H1 (cell line): ENCODE data around the gene AGAP1. TPM values are rescaled to one million over a fixed set of nuclear protein-coding genes. Genes with fewer than 3 reads are reported as not detected.

Experiments used
- CTCF ChIA-PET: fragments of 300-600 bp; sonication (Branson Sonifier 250); formaldehyde crosslinking; loops from one replicate; lab custom pipeline; 2021; ENCODE audit not compliant: partially characterized antibody; lab: Charles Lee
- POLR2A ChIA-PET: fragments of 300-600 bp; sonication (Branson Sonifier 250); formaldehyde crosslinking; loops from one replicate; lab custom pipeline; 2021; ENCODE audit warnings: inconsistent platforms; ENCODE audit not compliant: partially characterized antibody; lab: Charles Lee
- DNase-seq, 2 experiments: peaks; one replicate each; pipeline versions ENCODE4 v3.0.0 to v3.0.0-alpha.2; 2010 to 2022; ENCODE audit warnings: low spot score in 2 of 2, low read depth in 1 of 2, mixed read lengths in 1 of 2
- FAIRE-seq: peaks from 2 replicates; lab custom pipeline; 2011; peaks lifted over from hg19 to GRCh38; lab: Jason Lieb, UNC
- H2AFZ ChIP-seq: 2 replicates; pipeline ENCODE4 v1.8.1; 2012; ENCODE audit warnings: low read length, inconsistent platforms
- H2AK5ac ChIP-seq: 2 replicates; pipeline ENCODE4 v1.6.1; 2013; ENCODE audit warnings: low read depth, low read length
- H2BK120ac ChIP-seq: replicated peaks from 2 replicates; pipeline ENCODE3; 2013; ENCODE audit warnings: low read depth, low read length, inconsistent platforms
- H2BK12ac ChIP-seq: 2 replicates; pipeline ENCODE4 v1.6.1; 2013; ENCODE audit warnings: low read depth, low read length
- H2BK15ac ChIP-seq: 2 replicates; pipeline ENCODE4 v1.6.1; 2013; ENCODE audit warnings: low read length
- H2BK20ac ChIP-seq: 2 replicates; pipeline ENCODE4 v1.6.1; 2013; ENCODE audit warnings: low read length
- H2BK5ac ChIP-seq: 2 replicates; pipeline ENCODE4 v1.6.1; 2013; ENCODE audit warnings: low read depth, low read length
- H3K14ac ChIP-seq: 2 replicates; pipeline ENCODE4 v1.6.1; 2013; ENCODE audit warnings: inconsistent platforms; ENCODE audit not compliant: insufficient read length
- H3K18ac ChIP-seq: 2 replicates; pipeline ENCODE4 v1.6.1; 2013; ENCODE audit warnings: low read length; ENCODE audit errors: extremely low read depth
- H3K23ac ChIP-seq: 2 replicates; pipeline ENCODE4 v1.6.1; 2013; ENCODE audit warnings: inconsistent platforms; ENCODE audit not compliant: insufficient read length
- H3K23me2 ChIP-seq: 2 replicates; pipeline ENCODE4 v1.6.1; 2013; ENCODE audit warnings: low read depth, low read length
- H3K27ac ChIP-seq: 2 replicates; pipeline ENCODE4 v1.6.1; 2011; ENCODE audit warnings: low read depth, low read length, inconsistent platforms
- H3K27me3 ChIP-seq, 4 experiments: replicated peaks in 1 of 4; 1 replicate in 1 of 4; 2 replicates in 3 of 4; pipeline versions ENCODE4 v1.6.1 to v1.8.1; 2011 to 2013; ENCODE audit warnings: low read length in 3 of 4, mild to moderate bottlenecking in 3 of 4, inconsistent platforms in 2 of 4, mixed read lengths in 2 of 4, moderate library complexity in 1 of 4; ENCODE audit not compliant: control insufficient read depth in 3 of 4, insufficient read depth in 3 of 4; ENCODE audit errors: extremely low read depth in 1 of 4
- H3K36me3 ChIP-seq, 4 experiments: 2 replicates each; pipeline versions ENCODE4 v1.6.1 to v1.8.1; 2011 to 2013; ENCODE audit warnings: mild to moderate bottlenecking in 4 of 4, low read length in 3 of 4, moderate library complexity in 2 of 4, control low read depth in 1 of 4, inconsistent platforms in 1 of 4; ENCODE audit not compliant: insufficient read depth in 4 of 4, control insufficient read depth in 2 of 4
- H3K4ac ChIP-seq: replicated peaks from 2 replicates; pipeline ENCODE3; 2013; ENCODE audit warnings: low read length, low read depth, mixed read lengths, inconsistent platforms; ENCODE audit not compliant: insufficient read length
- H3K4me1 ChIP-seq, 4 experiments: replicated peaks in 1 of 4; 1 replicate in 1 of 4; 2 replicates in 3 of 4; pipeline versions ENCODE4 v1.6.1 to v1.8.1; 2011 to 2013; ENCODE audit warnings: low read length in 3 of 4, inconsistent platforms in 2 of 4, mixed read lengths in 1 of 4; ENCODE audit not compliant: insufficient read depth in 4 of 4, control insufficient read depth in 3 of 4
- H3K4me2 ChIP-seq, 2 experiments: 2 replicates each; pipeline versions ENCODE4 v1.6.1 to v1.8.1; 2011 to 2013; ENCODE audit warnings: low read depth in 2 of 2, low read length in 2 of 2, control low read depth in 1 of 2, inconsistent platforms in 1 of 2, mild to moderate bottlenecking in 1 of 2; ENCODE audit not compliant: insufficient read depth in 1 of 2
- H3K4me3 ChIP-seq, 4 experiments: fragments of 200-600, 300-600 bp in 1 of 4; sonication (generic), shearing (Covaris generic), sonication (Bioruptor Twin) in 1 of 4; 2 replicates each; pipeline versions ENCODE4 v1.5.1 to v1.8.1; 2011 to 2016; ENCODE audit warnings: low read length in 4 of 4, low read depth in 3 of 4, control low read depth in 2 of 4, inconsistent platforms in 2 of 4, mild to moderate bottlenecking in 2 of 4, mixed read lengths in 1 of 4, moderate library complexity in 1 of 4; ENCODE audit not compliant: insufficient read depth in 2 of 4; ENCODE audit errors: extremely low read depth in 1 of 4
- H3K56ac ChIP-seq: replicated peaks from 2 replicates; pipeline ENCODE3; 2013; ENCODE audit warnings: low read depth, mild to moderate bottlenecking, mixed read lengths, low read length, inconsistent platforms; ENCODE audit not compliant: insufficient read length
- H3K79me1 ChIP-seq: 2 replicates; pipeline ENCODE4 v1.6.1; 2013; ENCODE audit warnings: low read depth, low read length, control low read depth
- H3K79me2 ChIP-seq, 2 experiments: 2 replicates each; pipeline versions ENCODE4 v1.6.1 to v1.8.1; 2012 to 2013; ENCODE audit warnings: low read length in 2 of 2, mild to moderate bottlenecking in 2 of 2, inconsistent platforms in 1 of 2; ENCODE audit not compliant: insufficient read depth in 2 of 2, control insufficient read depth in 1 of 2
- H3K9ac ChIP-seq, 4 experiments: replicated peaks in 1 of 4; 1 replicate in 1 of 4; 2 replicates in 3 of 4; pipeline versions ENCODE4 v1.6.1 to v1.8.1; 2011 to 2013; ENCODE audit warnings: low read depth in 3 of 4, low read length in 3 of 4, control low read depth in 2 of 4, mild to moderate bottlenecking in 2 of 4, moderate library complexity in 2 of 4, inconsistent platforms in 1 of 4; ENCODE audit errors: extremely low read depth in 1 of 4
- H3K9me3 ChIP-seq, 2 experiments: 2 replicates each; pipeline versions ENCODE4 v1.6.1 to v1.8.1; 2012 to 2013; ENCODE audit warnings: mild to moderate bottlenecking in 2 of 2, moderate library complexity in 2 of 2, control low read depth in 1 of 2, inconsistent platforms in 1 of 2, low read depth in 1 of 2, low read length in 1 of 2, mixed read lengths in 1 of 2; ENCODE audit not compliant: insufficient read depth in 2 of 2
- H4K20me1 ChIP-seq, 2 experiments: replicated peaks in 1 of 2; 2 replicates each; pipeline versions ENCODE3 to v1.8.1; 2011 to 2013; ENCODE audit warnings: inconsistent platforms in 2 of 2, low read length in 2 of 2, mild to moderate bottlenecking in 1 of 2; ENCODE audit not compliant: insufficient read depth in 2 of 2, control insufficient read depth in 1 of 2
- H4K5ac ChIP-seq: 2 replicates; pipeline ENCODE4 v1.6.1; 2013; ENCODE audit warnings: low read length, low read depth, mixed read lengths, inconsistent platforms; ENCODE audit not compliant: insufficient read length
- H4K8ac ChIP-seq: 2 replicates; pipeline ENCODE4 v1.8.0; 2013; ENCODE audit warnings: mild to moderate bottlenecking, moderate library complexity, low read length, inconsistent platforms; ENCODE audit not compliant: insufficient read depth; ENCODE audit errors: extremely low read depth
- H4K91ac ChIP-seq: replicated peaks from 2 replicates; pipeline ENCODE3; 2013; ENCODE audit warnings: low read length, mixed read lengths, inconsistent platforms; ENCODE audit not compliant: insufficient read length
- BACH1 ChIP-seq: IDR thresholded peaks from 2 replicates; pipeline ENCODE4 v1.6.1; 2012; ENCODE audit warnings: low read length, improper control_type of control experiment
- WGBS, 2 experiments: shearing (Covaris generic) in 1 of 2; methylation state at CpG; one replicate each; pipeline versions ENCODE4 v1.1.6 to v1.1.7; 2013 to 2015; ENCODE audit warnings: low lambda C conversion rate in 2 of 2, mixed read lengths in 2 of 2, inconsistent platforms in 1 of 2, low coverage in 1 of 2, missing lambda C conversion rate in 1 of 2; ENCODE audit not compliant: insufficient replicate concordance in 2 of 2, insufficient coverage in 1 of 2, insufficient read length in 1 of 2; ENCODE audit errors: extremely low coverage in 1 of 2, missing lambda C conversion rate in 1 of 2; 5-methylcytosine and 5-hydroxymethylcytosine counted together
- polyA plus RNA-seq, 7 experiments: library from polyadenylated mRNA; depleted of rRNA in 3 of 7; stranded (reverse) in 5 of 7; unstranded in 2 of 7; fragments of >200 nt in 5 of 7; fragments of 200-250 nt in 2 of 7; gene quantifications; 1 replicate in 5 of 7; 2 replicates in 1 of 7; 4 replicates in 1 of 7; pipeline versions ENCODE4 v1.2.1 to v1.2.3, GENCODE V29; 2011 to 2013; ENCODE audit warnings: missing spikeins in 2 of 7, mixed read lengths in 2 of 7
- total RNA-seq: library from RNA; stranded (reverse); fragmentation: NEBNext Ultra II Directional; extraction: Animal tissue kit (Norgen Biotek cat#: 25700); gene quantifications from 2 replicates; pipeline ENCODE4 v1.2.1, GENCODE V29; 2021

Gene AGAP1
- total and polyA plus RNA-seq, 2 of the 8 experiments (the other 6 are each of a cell fraction or from before 2014, with no cell fraction given): 18.1 to 39.4 TPM

GRCh38 chr2:235845245-235845644, 351.4 kb downstream of the AGAP1 start:
- H3K23ac ChIP-seq: no peak overlapping the region
- no peak overlapping the region for H3K9ac ChIP-seq
- H3K79me1 ChIP-seq: no peaks in the 10 kb centered on the region
- no peak overlapping the region for H2BK15ac ChIP-seq
- FAIRE-seq (no peak), DNase-seq (no peak)
- H2BK120ac ChIP-seq: no peak overlapping the region
- CTCF ChIA-PET: interaction anchor here (0.6 to 1.7 kb wide), 2 partner anchors 66 to 489 kb away, joined by 3 to 4 read pairs; no protein-coding TSS in a partner anchor
- no peak overlapping the region for H3K4ac ChIP-seq
- H4K8ac ChIP-seq: peak overlapping the region; percentile 80; the same call in 1 of the 2 replicates
- H2BK5ac ChIP-seq: no peak overlapping the region
- H3K14ac ChIP-seq: no peak overlapping the region
- POLR2A ChIA-PET: no interaction called here
- no peak overlapping the region for H3K4me3 ChIP-seq
- H2AK5ac ChIP-seq: no peak overlapping the region
- H3K56ac ChIP-seq: no peak overlapping the region
- no peaks in the 10 kb centered on the region for H3K36me3 ChIP-seq
- no peaks in the 10 kb centered on the region for H3K27me3 ChIP-seq
- H4K91ac ChIP-seq: no peak overlapping the region
- H2BK20ac ChIP-seq: no peak overlapping the region
- no peak overlapping the region for H2BK12ac ChIP-seq
- H3K27ac ChIP-seq: no peak overlapping the region; the same call in 1 of the 2 replicates
- H3K9me3 ChIP-seq: no peaks in the 10 kb centered on the region
- 88% methylated on average over 6 of the region's 6 CpGs; no CpG with 5 or more reads in 1 of the 2 experiments for WGBS, 2 experiments
- no peak for TF ChIP-seq BACH1
- peaks cover 2% of the 10 kb centered on the region in 2 experiments for H4K20me1 ChIP-seq
- H3K23me2 ChIP-seq: no peaks in the 10 kb centered on the region
- H3K4me1 ChIP-seq: peaks cover 0 to 7% (median under 1%) of the 10 kb centered on the region in 4 experiments; a peak in 3 of 7 replicates
- H3K79me2 ChIP-seq: no peaks in the 10 kb centered on the region
- H3K18ac ChIP-seq: no peak overlapping the region
- no peak overlapping the region for H3K4me2 ChIP-seq
- H4K5ac ChIP-seq: no peak overlapping the region
- H2AFZ ChIP-seq: no peak overlapping the region
